ENCODE measurements around the gene TMEM119. TPM values are rescaled to one million over a fixed set of nuclear protein-coding genes. Genes with fewer than 3 reads are reported as not detected.

TMEM119 gene
- total and polyA plus RNA-seq, 2 of the 8 experiments (the other 6 are each of a cell fraction or from before 2014, with no cell fraction given) = 0.35 to 0.61 TPM

GRCh38 chr12:108571609-108572165 lies 26.2 kb downstream of the TMEM119 start:
- no peak overlapping the region for H2BK120ac ChIP-seq (replicated peaks; ENCODE audit: low read depth, low read length)
- no peaks in the 10 kb centered on the region for H3K9me3 ChIP-seq (ENCODE audit: insufficient read depth in 2 of 2, low read depth in 1 of 2, low read length in 1 of 2)
- no peaks in the 10 kb centered on the region for H3K79me2 ChIP-seq (ENCODE audit: control insufficient read depth in 1 of 2, insufficient read depth in 2 of 2, low read length in 2 of 2)
- no peak overlapping the region for H2BK20ac ChIP-seq (ENCODE audit: low read length)
- H3K4ac ChIP-seq (replicated peaks; ENCODE audit: insufficient read length, low read depth, low read length) = no peak overlapping the region
- no peak overlapping the region for H3K4me3 ChIP-seq (ENCODE audit: extremely low read depth in 1 of 4, insufficient read depth in 2 of 4, low read depth in 3 of 4, low read length in 4 of 4)
- H3K4me2 ChIP-seq (ENCODE audit: insufficient read depth in 1 of 2, low read depth in 2 of 2, low read length in 2 of 2) = no peak overlapping the region
- H3K23ac ChIP-seq (ENCODE audit: insufficient read length) = no peak overlapping the region
- H3K18ac ChIP-seq (ENCODE audit: extremely low read depth, low read length) = no peak overlapping the region
- no peaks in the 10 kb centered on the region for H3K23me2 ChIP-seq (ENCODE audit: low read depth, low read length)
- H3K27ac ChIP-seq (ENCODE audit: low read depth, low read length) = no peak overlapping the region
- CTCF ChIA-PET (ENCODE audit: partially characterized antibody) = interaction anchor here (0.6 to 24.3 kb wide), 11 partner anchors 9 to 387 kb away, joined by 3 to 523 read pairs (median 5); no protein-coding TSS in a partner anchor
- no peaks in the 10 kb centered on the region for H3K4me1 ChIP-seq (replicated peaks in 1 of 4; ENCODE audit: control insufficient read depth in 3 of 4, insufficient read depth in 4 of 4, low read length in 3 of 4)
- no peaks in the 10 kb centered on the region for H3K27me3 ChIP-seq (replicated peaks in 1 of 4; ENCODE audit: control insufficient read depth in 3 of 4, extremely low read depth in 1 of 4, insufficient read depth in 3 of 4, low read length in 3 of 4)
- H2BK15ac ChIP-seq (ENCODE audit: low read length) = no peak overlapping the region
- H2BK5ac ChIP-seq (ENCODE audit: low read depth, low read length) = no peak overlapping the region
- no peak overlapping the region for H4K8ac ChIP-seq (ENCODE audit: extremely low read depth, insufficient read depth, low read length)
- no peak overlapping the region for H4K5ac ChIP-seq (ENCODE audit: insufficient read length, low read depth, low read length)
- FAIRE-seq = no peak
- 0 out of 2 replicates have a peak overlapping the region, but pooled peaks have one; percentile 27 for H2BK12ac ChIP-seq (ENCODE audit: low read depth, low read length)
- 91% methylated on average over 8 of the region's 8 CpGs; no CpG with 5 or more reads in 1 of the 2 experiments for WGBS, 2 experiments (ENCODE audit: extremely low coverage in 1 of 2, insufficient coverage in 1 of 2, insufficient read length in 1 of 2, insufficient replicate concordance in 2 of 2, low coverage in 1 of 2, low lambda C conversion rate in 2 of 2, missing lambda C conversion rate in 1 of 2)
- H3K14ac ChIP-seq (ENCODE audit: insufficient read length) = no peak overlapping the region
- H3K36me3 ChIP-seq (ENCODE audit: control insufficient read depth in 2 of 4, insufficient read depth in 4 of 4, low read length in 3 of 4) = peaks cover 7 to 28% (median 23%) of the 10 kb centered on the region in 4 experiments; a peak in 7 of 8 replicates
- H3K56ac ChIP-seq (replicated peaks; ENCODE audit: insufficient read length, low read depth, low read length) = no peak overlapping the region
- DNase-seq (ENCODE audit: low read depth in 1 of 2, low spot score in 2 of 2) = peak in 1 of 2 experiments; percentile 33
- H4K91ac ChIP-seq (replicated peaks; ENCODE audit: insufficient read length, low read length) = no peak overlapping the region
- H2AFZ ChIP-seq (ENCODE audit: low read length) = no peak overlapping the region
- peak overlapping the region; percentile 24; the same call in 1 of the 2 replicates for H2AK5ac ChIP-seq (ENCODE audit: low read depth, low read length)
- H3K9ac ChIP-seq (replicated peaks in 1 of 4; ENCODE audit: extremely low read depth in 1 of 4, low read depth in 3 of 4, low read length in 3 of 4) = no peak overlapping the region
- POLR2A ChIA-PET (ENCODE audit: partially characterized antibody) = no interaction called here
- peaks cover 0 to 2% of the 10 kb centered on the region in 2 experiments for H4K20me1 ChIP-seq (replicated peaks in 1 of 2; ENCODE audit: control insufficient read depth in 1 of 2, insufficient read depth in 2 of 2, low read length in 2 of 2)
- no peaks in the 10 kb centered on the region for H3K79me1 ChIP-seq (ENCODE audit: low read depth, low read length)
- no peak for TF ChIP-seq RNF2 (IDR thresholded peaks at IDR 0.05; ENCODE audit: borderline replicate concordance, low read depth, low read length, missing control alignments, poor library complexity, severe bottlenecking)
- no peak for TF ChIP-seq CHD1 (IDR thresholded peaks at IDR 0.05; ENCODE audit: low read depth, low read length)
- TF ChIP-seq KDM1A (IDR thresholded peaks at IDR 0.05; ENCODE audit: borderline replicate concordance, low read length) = no peak
- TF ChIP-seq SAP30 (IDR thresholded peaks at IDR 0.05; ENCODE audit: insufficient read depth, insufficient replicate concordance, low read length) = no peak
- no peak for TF ChIP-seq SIX5 (IDR thresholded peaks at IDR 0.05; ENCODE audit: low read depth, low read length)
- TF ChIP-seq FOSL1 (IDR thresholded peaks at IDR 0.05; ENCODE audit: insufficient read depth, low read depth, low read length) = no peak
- no peak for TF ChIP-seq ATF2 (IDR thresholded peaks at IDR 0.05; ENCODE audit: low read length)
- TF ChIP-seq JUND (IDR thresholded peaks at IDR 0.05; ENCODE audit: low read length) = no peak
- TF ChIP-seq TEAD4 (IDR thresholded peaks at IDR 0.05; ENCODE audit: low read depth, low read length) = no peak
- no peak for TF ChIP-seq SP1 (IDR thresholded peaks at IDR 0.05; ENCODE audit: low read depth, low read length)
- no peak for TF ChIP-seq HDAC6 (IDR thresholded peaks at IDR 0.05; ENCODE audit: low read depth, low read length)
- no peak for TF ChIP-seq SIRT6 (IDR thresholded peaks at IDR 0.05; ENCODE audit: low read length)
